Activated naive CD8-positive, alpha-beta T cell treated with anti-CD3 and anti-CD28 coated beads, Interleukin-2, amount 50 U/mL, for 16 hours (primary cell): Measurements from ENCODE around the gene INTS14.

Source experiments
- DNase-seq: peaks from one replicate; pipeline ENCODE4 v3.0.0-alpha.2; 2020; ENCODE audit warnings: low read depth, low spot score

The INTS14 gene

GRCh38 chr15:65610871-65611718, at the start of gene INTS14:
Gene INTS14 (minus strand): TSS chr15:65611131. CDS start chr15:65607380, 3,751 bp downstream.
- peak; percentile 88 for DNase-seq

- DNase-seq, result no peak
Measured at GRCh38 chr15:65659502-65660052, 48.6 kb upstream of the INTS14 start.

GRCh38 chr15:65655457-65655856, 44.5 kb upstream of the INTS14 start:
- no peak for DNase-seq

- DNase-seq, result no peak
Measured at GRCh38 chr15:65655026-65655425, 44.1 kb upstream of the INTS14 start.

- DNase-seq, result no peak
Measured at GRCh38 chr15:65653801-65654521, 43.0 kb upstream of the INTS14 start.

- DNase-seq, result no peak
Measured at GRCh38 chr15:65653341-65653740, 42.4 kb upstream of the INTS14 start.

- no peak for DNase-seq
Measured at GRCh38 chr15:65651831-65652749, 41.2 kb upstream of the INTS14 start.

GRCh38 chr15:65651042-65651322, 40.1 kb upstream of the INTS14 start:
- no peak for DNase-seq

- DNase-seq, result no peak
Measured at GRCh38 chr15:65650312-65651041, 39.5 kb upstream of the INTS14 start.

- no peak for DNase-seq
Measured at GRCh38 chr15:65646486-65646885, 35.6 kb upstream of the INTS14 start.

- DNase-seq, result no peak
Measured at GRCh38 chr15:65645392-65645791, 34.5 kb upstream of the INTS14 start.

GRCh38 chr15:65644282-65644681, 33.4 kb upstream of the INTS14 start:
- DNase-seq, result no peak

- no peak for DNase-seq
Measured at GRCh38 chr15:65642594-65642993, 31.7 kb upstream of the INTS14 start.

- DNase-seq, result no peak
Measured at GRCh38 chr15:65641768-65642475, 31.0 kb upstream of the INTS14 start.

GRCh38 chr15:65639509-65639908, 28.6 kb upstream of the INTS14 start:
- no peak for DNase-seq

- DNase-seq, result no peak
Measured at GRCh38 chr15:65638681-65639089, 27.8 kb upstream of the INTS14 start.

- no peak for DNase-seq
Measured at GRCh38 chr15:65638109-65638508, 27.2 kb upstream of the INTS14 start.

GRCh38 chr15:65634356-65634755, 23.4 kb upstream of the INTS14 start:
- no peak for DNase-seq

- DNase-seq, result no peak
Measured at GRCh38 chr15:65633752-65634151, 22.8 kb upstream of the INTS14 start.

- no peak for DNase-seq
Measured at GRCh38 chr15:65632780-65633375, 21.9 kb upstream of the INTS14 start.
